HG02884 (cell line): Measurements from ENCODE around the gene ODAM.
"Not testable (repeated sequence)": the region's sequence is repeated elsewhere in the genome, so short reads cannot be mapped to it uniquely, and the experiment has no call there.

Experiments
- ATAC-seq: cut with Tn5 transposase; IDR thresholded peaks from one replicate; pipeline ENCODE4 v1.9.1; 2021; ENCODE audit warnings: mild to moderate bottlenecking, moderate library complexity; ENCODE audit not compliant: unreplicated experiment

ODAM gene, protein sequence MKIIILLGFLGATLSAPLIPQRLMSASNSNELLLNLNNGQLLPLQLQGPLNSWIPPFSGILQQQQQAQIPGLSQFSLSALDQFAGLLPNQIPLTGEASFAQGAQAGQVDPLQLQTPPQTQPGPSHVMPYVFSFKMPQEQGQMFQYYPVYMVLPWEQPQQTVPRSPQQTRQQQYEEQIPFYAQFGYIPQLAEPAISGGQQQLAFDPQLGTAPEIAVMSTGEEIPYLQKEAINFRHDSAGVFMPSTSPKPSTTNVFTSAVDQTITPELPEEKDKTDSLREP

GRCh38 chr4:70195425-70195824, at the start of gene ODAM:
Gene ODAM (plus strand): TSS chr4:70195725. CDS start chr4:70196544, 819 bp downstream.
- no peak for ATAC-seq

DNA sequence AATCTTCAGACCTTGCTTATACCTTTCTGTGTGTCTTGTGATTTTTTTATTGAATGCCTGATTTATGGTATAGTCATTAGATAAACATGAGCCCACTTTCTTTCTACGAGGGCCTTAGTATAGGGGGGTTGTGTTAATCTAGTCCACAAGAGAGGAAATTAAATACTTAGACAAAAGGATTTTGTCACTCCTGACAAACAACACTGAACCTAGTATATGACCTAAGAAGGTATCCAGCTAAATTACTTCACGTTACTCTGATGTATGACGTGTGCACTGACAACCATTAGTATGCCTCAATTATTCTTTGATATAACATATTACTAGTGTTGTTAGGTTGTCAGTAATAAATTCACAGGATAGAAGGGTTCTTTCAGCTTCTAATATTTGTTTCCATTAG, 44.3 kb upstream of the ODAM start:
- no peak for ATAC-seq

DNA sequence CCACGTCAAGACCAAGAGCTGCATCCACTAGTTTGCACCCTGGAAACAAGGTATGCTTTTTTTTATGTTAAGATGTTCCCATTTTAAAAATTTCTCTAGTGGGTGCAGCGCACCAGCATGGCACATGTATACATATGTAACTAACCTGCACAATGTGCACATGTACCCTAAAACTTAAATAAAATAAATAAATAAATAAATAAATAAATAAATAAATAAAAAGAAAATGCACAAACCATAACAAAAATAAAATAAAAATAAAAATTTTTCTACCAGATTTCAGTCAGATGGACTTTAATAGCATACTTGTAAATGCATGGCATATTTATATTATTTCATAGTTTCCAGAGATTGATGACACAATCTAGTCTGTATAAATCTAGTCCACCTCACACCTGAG, 43.4 kb upstream of the ODAM start:
- ATAC-seq, result no peak

GRCh38 chr4:70153937-70154336, 41.6 kb upstream of the ODAM start, which contains the start of gene PRR27:
Gene PRR27 (plus strand): TSS chr4:70154237. CDS start chr4:70154376, 139 bp downstream.
- ATAC-seq, result no peak

GRCh38 chr4:70158576-70158975, 36.9 kb upstream of the ODAM start:
- no peak for ATAC-seq

DNA sequence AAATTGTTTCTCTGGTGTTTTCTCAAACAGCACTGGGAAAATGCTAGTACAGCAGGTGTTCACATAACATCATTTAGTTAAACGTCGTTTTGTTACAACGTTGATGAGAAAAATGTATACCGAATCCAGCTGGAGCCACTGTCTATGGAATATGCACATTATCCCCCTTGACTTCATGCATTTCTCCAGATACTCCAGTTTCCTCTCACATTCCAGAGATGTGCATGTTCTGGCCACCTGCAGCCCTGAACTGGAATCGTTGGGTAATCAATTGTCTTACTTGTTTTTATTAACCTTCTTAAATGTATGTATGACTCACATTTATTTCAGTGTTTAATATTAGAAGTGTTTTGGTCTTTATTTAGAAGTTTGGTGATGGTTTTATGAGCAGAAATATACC, 18.4 kb upstream of the ODAM start:
- ATAC-seq, result no peak

DNA sequence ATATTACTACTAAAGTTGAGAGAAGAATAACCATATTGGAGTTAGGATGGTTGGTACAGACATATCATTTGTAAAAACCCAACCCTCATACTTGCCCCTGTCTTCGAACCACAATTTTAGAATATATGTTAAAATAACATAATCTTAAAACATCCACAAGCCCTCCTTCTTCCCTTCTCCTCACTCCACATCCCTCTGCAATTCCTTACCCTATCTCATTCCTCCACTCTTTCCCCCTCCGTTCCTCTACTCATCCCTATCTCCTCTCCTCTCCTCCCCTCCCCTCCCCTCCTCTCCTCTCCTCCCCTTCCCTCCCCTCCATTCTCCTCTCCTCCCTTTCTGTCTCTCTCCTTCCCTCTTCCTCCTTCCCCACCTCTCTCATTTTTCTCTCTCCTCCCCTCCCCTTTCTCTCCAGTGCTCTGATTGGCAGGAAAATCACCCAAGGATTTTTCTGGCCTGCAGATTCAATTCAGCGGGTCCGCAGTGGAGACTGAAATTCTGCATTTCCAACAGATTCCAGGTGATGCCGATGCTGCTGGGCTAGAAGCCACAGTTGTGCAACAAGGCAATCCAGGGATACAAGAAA, 17.4 kb upstream of the ODAM start:
- ATAC-seq, result no peak

- no peak for ATAC-seq
Measured at GRCh38 chr4:70179811-70180210, 15.7 kb upstream of the ODAM start.

- ATAC-seq, result no peak
Measured at GRCh38 chr4:70181864-70182263, 13.7 kb upstream of the ODAM start.

- ATAC-seq, result no peak
Measured at GRCh38 chr4:70182517-70183167, 12.9 kb upstream of the ODAM start.

GRCh38 chr4:70183168-70183939, 12.2 kb upstream of the ODAM start:
- peak; percentile 66 for ATAC-seq

DNA sequence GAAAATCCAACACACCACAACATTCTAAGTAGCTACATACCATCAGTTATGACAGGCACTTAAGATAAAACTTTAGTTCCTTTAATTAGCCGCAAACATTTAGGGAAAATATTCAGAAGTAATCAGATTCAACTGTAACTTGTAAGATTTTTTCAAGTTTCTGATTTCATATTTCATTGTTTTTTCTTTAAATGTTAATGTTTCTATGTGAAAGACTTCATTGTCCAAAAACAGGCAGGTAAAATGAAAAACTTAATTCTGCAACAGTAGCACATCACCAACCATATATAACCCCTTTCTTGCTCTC, 11.6 kb upstream of the ODAM start:
- ATAC-seq, result no peak

GRCh38 chr4:70187216-70187615, 8.3 kb upstream of the ODAM start:
- ATAC-seq, result no peak

DNA sequence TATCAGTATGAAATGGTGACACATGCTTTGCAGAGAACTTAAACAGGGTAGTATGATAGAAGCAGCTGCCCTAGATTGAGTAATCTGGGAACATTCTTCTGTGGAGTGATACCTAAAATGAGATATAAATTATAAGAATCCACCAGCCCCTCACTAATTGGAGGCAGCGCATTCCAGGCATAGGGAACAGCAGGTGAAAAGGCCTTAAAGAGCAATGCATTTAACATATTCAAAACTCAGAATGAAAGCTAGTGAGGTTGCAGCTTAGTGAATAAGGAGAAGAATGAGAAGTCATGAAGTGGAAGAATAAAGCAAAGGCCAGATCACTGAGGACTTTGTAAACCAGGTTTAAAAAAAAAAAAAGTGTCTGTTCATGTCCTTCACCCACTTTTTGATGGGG, 4.9 kb upstream of the ODAM start:
- no peak for ATAC-seq

- no peak for ATAC-seq
Measured at GRCh38 chr4:70191647-70192046, 3.9 kb upstream of the ODAM start.

- ATAC-seq, result no peak
Measured at GRCh38 chr4:70192895-70193294, 2.6 kb upstream of the ODAM start.

GRCh38 chr4:70196857-70197256, 1.3 kb downstream of the ODAM start:
- ATAC-seq, result no peak

- no peak for ATAC-seq
Measured at GRCh38 chr4:70197842-70198241, 2.3 kb downstream of the ODAM start.

- ATAC-seq, result no peak
Measured at GRCh38 chr4:70203601-70204000, 8.1 kb downstream of the ODAM start.

DNA sequence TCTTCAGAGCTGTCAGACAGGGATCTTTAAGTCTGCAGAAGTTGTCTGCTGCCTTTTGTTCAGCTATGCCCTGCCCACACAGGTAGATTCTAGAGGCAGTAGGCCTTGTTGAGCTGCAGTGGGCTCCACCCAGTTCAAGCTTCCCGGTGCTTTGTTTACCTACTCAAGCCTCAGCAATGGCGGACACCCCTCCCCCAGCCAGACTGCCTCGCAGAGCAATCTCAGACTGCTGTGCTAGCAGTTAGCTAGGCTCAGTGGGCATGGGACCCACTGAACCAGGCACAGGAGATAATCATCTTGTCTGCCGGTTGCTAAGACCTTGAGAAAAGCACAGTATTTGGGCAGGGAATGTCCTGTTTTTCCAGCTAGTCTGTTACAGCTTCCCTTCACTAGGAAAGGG, 17.2 kb downstream of the ODAM start:
- not testable (repeated sequence) for ATAC-seq

- ATAC-seq, result not testable (repeated sequence)
Measured at GRCh38 chr4:70216109-70216508, 20.6 kb downstream of the ODAM start.

DNA sequence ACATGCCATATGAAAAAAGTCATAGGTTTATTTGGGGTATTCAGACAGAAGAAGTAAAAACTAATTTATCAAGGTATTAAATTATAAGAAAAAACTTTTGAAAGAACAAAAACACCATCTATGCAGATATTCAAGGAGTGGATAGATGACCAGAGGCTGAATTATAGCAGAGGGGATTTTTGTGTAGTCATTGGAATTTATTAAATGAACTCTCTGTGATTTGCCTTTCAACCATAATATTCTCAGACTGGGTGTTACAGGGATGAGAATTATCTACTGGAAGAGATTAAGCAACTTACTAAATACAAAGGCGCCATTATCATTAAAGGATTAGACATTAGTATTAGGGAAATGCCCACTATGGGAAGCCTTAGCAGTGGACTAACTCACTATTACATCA, 21.0 kb downstream of the ODAM start:
- ATAC-seq, result not testable (repeated sequence)
